ENCODE data around the gene CEP57L1.
"Not testable (repeated sequence)": the region's sequence is repeated elsewhere in the genome, so short reads cannot be mapped to it uniquely, and the experiment has no call there.

CEP57L1 gene

GRCh38 chr6:109074133-109074415 lies 21.2 kb upstream of the CEP57L1 start:
- no peak for DNase-seq

- no peak for DNase-seq
Measured at GRCh38 chr6:109075934-109076333, 19.4 kb upstream of the CEP57L1 start.

- no peak for DNase-seq
Measured at GRCh38 chr6:109076377-109076776, 18.9 kb upstream of the CEP57L1 start.

- no peak for DNase-seq
Measured at GRCh38 chr6:109079981-109080380, 15.3 kb upstream of the CEP57L1 start.

- no peak for DNase-seq
Measured at GRCh38 chr6:109081026-109081425, 14.3 kb upstream of the CEP57L1 start.

- DNase-seq: no peak
Measured at GRCh38 chr6:109081516-109082187, 13.7 kb upstream of the CEP57L1 start.

GRCh38 chr6:109082188-109082577 lies 13.1 kb upstream of the CEP57L1 start:
- no peak for DNase-seq

- DNase-seq: no peak
Measured at GRCh38 chr6:109083657-109084056, 11.7 kb upstream of the CEP57L1 start.

GRCh38 chr6:109084146-109084545 lies 11.2 kb upstream of the CEP57L1 start:
- DNase-seq: not testable (repeated sequence)

- DNase-seq: no peak
Measured at GRCh38 chr6:109087661-109088264, 7.5 kb upstream of the CEP57L1 start.

GRCh38 chr6:109088995-109089394 lies 6.3 kb upstream of the CEP57L1 start:
- DNase-seq: peak in 1 of 2 experiments; percentile 38

- no peak for DNase-seq
Measured at GRCh38 chr6:109091314-109092024, 3.8 kb upstream of the CEP57L1 start.

- DNase-seq: no peak
Measured at GRCh38 chr6:109092074-109092473, 3.2 kb upstream of the CEP57L1 start.

GRCh38 chr6:109093732-109094415 lies 1.4 kb upstream of the CEP57L1 start:
- peak; percentile 10 to 34 for DNase-seq

- DNase-seq: peak; percentile 83 to 99
Measured at GRCh38 chr6:109094416-109095035, 781 bp upstream of the CEP57L1 start, which contains the start of gene SESN1. Gene SESN1 (minus strand): TSS chr6:109094846. CDS start chr6:109094073, 773 bp downstream.

GRCh38 chr6:109095835-109096084 lies 453 bp downstream of the CEP57L1 start:
- peak; percentile 86 to 90 for DNase-seq

- no peak for DNase-seq
Measured at GRCh38 chr6:109096208-109096607, 901 bp downstream of the CEP57L1 start.

- no peak for DNase-seq
Measured at GRCh38 chr6:109097661-109098060, 2.4 kb downstream of the CEP57L1 start.

GRCh38 chr6:109102762-109103161 lies 7.5 kb downstream of the CEP57L1 start:
- no peak for DNase-seq

- DNase-seq: no peak
Measured at GRCh38 chr6:109103942-109104341, 8.6 kb downstream of the CEP57L1 start.

GRCh38 chr6:109104512-109104911 lies 9.2 kb downstream of the CEP57L1 start:
- DNase-seq: no peak

- DNase-seq: no peak
Measured at GRCh38 chr6:109105681-109106080, 10.4 kb downstream of the CEP57L1 start.

GRCh38 chr6:109109663-109110062 lies 14.4 kb downstream of the CEP57L1 start:
- not testable (repeated sequence) for DNase-seq
